NCI-H226 (cell line): ENCODE results near the gene TMPO.
"Not testable (repeated sequence)": the region's sequence is repeated elsewhere in the genome, so short reads cannot be mapped to it uniquely, and the experiment has no call there.

Experiments
- DNase-seq: peaks from one replicate; pipeline ENCODE4 v3.0.0-alpha.2; 2015

Gene TMPO

GRCh38 chr12:98515287-98516110 lies at the start of gene TMPO:
Gene TMPO, plus strand, starts transcription at chr12:98515590. Its CDS starts 278 bp downstream, at chr12:98515868.
- DNase-seq = peak; percentile 93

- no peak for DNase-seq
Measured at GRCh38 chr12:98465950-98466602, 49.3 kb upstream of the TMPO start.

- DNase-seq = no peak
Measured at GRCh38 chr12:98466640-98467400, 48.6 kb upstream of the TMPO start.

- DNase-seq = no peak
Measured at GRCh38 chr12:98469109-98469508, 46.3 kb upstream of the TMPO start.

- peak; percentile 34 for DNase-seq
Measured at GRCh38 chr12:98470469-98471082, 44.8 kb upstream of the TMPO start.

GRCh38 chr12:98471085-98471484 lies 44.3 kb upstream of the TMPO start:
- DNase-seq = no peak

GRCh38 chr12:98475565-98475908 lies 39.9 kb upstream of the TMPO start:
- DNase-seq = no peak

GRCh38 chr12:98478606-98479005 lies 36.8 kb upstream of the TMPO start:
- DNase-seq = no peak

- no peak for DNase-seq
Measured at GRCh38 chr12:98483621-98484503, 31.5 kb upstream of the TMPO start.

- DNase-seq = no peak
Measured at GRCh38 chr12:98485792-98486340, 29.5 kb upstream of the TMPO start.

GRCh38 chr12:98488416-98488815 lies 27.0 kb upstream of the TMPO start:
- DNase-seq = not testable (repeated sequence)

- peak; percentile 47 for DNase-seq
Measured at GRCh38 chr12:98489176-98489575, 26.2 kb upstream of the TMPO start.

GRCh38 chr12:98490501-98491453 lies 24.6 kb upstream of the TMPO start:
- DNase-seq = peak; percentile 78

GRCh38 chr12:98492580-98493140 lies 22.7 kb upstream of the TMPO start:
- DNase-seq = no peak

- DNase-seq = not testable (repeated sequence)
Measured at GRCh38 chr12:98501266-98501629, 14.1 kb upstream of the TMPO start.

- DNase-seq = peak; percentile 80
Measured at GRCh38 chr12:98503342-98503591, 12.1 kb upstream of the TMPO start.

- peak; percentile 86 for DNase-seq
Measured at GRCh38 chr12:98503592-98504367, 11.6 kb upstream of the TMPO start.

GRCh38 chr12:98504368-98504617 lies 11.1 kb upstream of the TMPO start:
- no peak for DNase-seq

GRCh38 chr12:98509063-98509462 lies 6.3 kb upstream of the TMPO start:
- DNase-seq = no peak

- not testable (repeated sequence) for DNase-seq
Measured at GRCh38 chr12:98511806-98512205, 3.6 kb upstream of the TMPO start.
